Activated naive CD8-positive, alpha-beta T cell treated with anti-CD3 and anti-CD28 coated beads, Interleukin-2, amount 50 U/mL, for 16 hours (primary cell): Measurements from ENCODE around the gene SMPDL3B.

Source experiments
- DNase-seq: peaks from one replicate; pipeline ENCODE4 v3.0.0-alpha.2; 2020; ENCODE audit warnings: low read depth, low spot score

Gene SMPDL3B

DNA sequence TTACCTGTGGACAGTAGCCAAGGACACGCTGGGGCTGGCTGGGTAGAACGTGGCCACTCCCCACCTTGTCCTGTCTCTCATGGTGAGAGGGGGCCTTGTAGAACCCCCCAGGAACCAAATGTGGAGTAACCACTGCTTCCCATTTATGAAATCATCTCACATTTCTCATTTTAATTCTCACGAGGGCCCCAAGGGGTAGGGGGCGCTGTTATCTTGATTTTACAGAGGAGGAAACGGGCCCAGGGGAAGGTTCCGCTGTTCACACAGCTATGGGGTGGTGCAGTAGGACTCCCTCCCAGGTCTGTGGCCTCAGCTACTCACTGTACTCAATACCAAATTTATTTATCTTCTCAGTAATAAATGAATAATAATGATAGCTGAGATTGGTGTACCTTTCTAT is 5.5 kb downstream of the SMPDL3B start:
- peak; percentile 52 for DNase-seq

- DNase-seq: no peak
Measured at GRCh38 chr1:27940870-27941560, 6.2 kb downstream of the SMPDL3B start.

DNA sequence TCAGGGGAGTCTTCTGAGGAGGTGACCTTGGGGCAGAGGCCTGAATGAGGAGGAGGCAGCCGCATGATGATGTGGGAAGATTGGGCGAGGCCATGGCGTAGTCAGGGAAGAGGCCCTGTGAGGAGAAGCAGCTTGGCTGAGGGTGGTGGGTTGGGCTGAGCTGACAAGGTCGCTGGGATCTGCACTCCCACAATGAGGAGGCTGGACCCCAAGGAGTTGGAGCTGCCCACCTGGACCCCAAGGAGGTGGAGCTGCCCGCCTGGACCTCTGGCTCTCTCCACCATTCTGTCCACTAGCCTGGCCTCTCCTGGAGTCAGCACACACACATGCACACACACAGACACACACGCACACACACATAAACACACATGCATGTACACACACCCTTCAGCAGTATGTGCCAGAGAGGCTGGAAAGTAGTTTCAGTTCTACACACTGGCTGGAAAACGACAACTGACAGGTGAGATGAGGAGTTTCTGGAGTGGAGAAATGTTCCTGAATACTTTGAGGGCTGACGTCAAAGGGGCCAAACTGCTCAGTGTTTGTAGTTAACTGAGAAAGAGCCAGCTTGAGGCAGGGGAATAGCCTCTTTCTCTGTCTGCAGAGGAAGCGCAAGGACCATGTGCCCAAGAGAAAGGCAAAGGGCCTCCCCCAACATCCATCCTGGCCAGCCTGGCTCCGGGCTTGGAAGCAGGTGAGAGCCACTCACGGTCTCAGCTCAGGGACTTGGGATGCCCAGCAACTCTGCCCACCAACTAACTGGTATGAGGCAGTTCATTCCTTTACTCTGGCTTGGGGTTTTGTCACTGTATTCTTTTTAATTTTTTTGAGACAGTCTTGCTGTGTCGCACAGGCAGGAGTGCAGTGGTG is 7.1 kb downstream of the SMPDL3B start:
- DNase-seq: no peak

DNA sequence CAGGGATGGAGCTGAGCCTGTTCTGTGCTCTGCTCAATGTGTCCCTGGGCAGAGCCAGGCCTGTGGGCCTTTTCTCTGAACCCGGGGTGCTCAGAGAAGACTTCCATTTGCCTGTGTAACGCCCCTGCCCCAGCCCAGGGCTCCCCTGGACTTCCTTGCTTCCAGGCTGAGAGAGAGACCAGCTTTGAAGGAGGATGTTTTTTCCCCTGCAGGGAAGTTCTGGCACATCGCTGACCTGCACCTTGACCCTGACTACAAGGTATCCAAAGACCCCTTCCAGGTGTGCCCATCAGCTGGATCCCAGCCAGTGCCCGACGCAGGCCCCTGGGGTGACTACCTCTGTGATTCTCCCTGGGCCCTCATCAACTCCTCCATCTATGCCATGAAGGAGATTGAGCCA is 10.2 kb downstream of the SMPDL3B start:
- DNase-seq: no peak

DNA sequence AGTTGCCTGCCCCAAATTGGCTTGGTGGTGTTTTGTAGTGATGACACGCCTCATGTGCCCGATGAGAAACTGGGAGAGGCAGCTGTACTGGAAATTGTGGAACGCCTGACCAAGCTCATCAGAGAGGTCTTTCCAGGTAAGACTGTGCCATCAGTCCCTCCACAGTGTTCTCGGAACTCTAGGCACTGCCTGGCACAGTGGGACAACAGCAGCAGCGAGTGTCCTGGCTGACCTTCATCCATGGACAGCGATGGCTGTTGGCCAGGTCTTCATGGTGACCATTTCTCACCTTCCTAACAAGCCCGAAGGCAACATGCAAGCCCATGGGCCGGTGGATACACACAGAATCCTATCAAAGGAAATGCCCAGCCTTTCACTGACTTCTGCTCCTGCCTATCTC is 14.2 kb downstream of the SMPDL3B start:
- DNase-seq: no peak

DNA sequence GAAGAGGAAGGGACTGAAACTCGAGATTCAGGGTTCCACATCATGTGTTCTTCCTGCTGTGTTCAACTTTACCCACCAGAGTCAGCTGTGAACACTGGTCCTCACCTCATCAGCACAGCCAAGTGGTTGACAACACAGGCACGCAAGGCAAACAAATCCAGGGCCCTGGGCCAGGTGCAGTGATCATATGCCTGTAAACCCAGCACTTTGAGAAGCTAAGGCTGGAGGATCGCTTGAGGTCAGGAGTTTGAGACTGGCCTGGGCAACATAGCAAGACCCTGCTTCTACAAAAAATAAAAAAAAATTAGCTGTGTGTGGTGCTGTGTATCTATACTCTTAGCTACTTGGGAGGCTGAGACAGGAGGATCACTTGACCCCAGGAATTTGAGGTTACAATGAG is 16.6 kb downstream of the SMPDL3B start:
- DNase-seq: no peak

DNA sequence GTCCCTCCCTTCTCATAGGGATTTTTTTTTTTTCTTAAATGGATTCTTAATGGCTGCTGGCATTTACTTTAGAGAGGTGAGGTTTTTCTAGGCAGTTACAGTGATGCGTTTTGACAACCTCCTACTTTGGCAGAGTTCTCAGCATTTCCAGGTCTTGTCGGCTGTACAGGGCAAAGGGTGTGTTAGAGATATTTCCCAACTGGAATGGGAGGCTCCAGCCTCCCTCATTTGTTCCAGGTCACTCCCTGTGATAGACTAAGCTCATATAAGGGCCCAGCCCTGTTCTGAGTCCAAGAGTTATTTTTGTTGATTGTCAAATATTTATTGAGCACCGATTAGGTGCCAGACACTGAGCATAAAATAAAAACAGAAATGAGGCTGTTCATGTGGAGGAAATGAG is 17.3 kb downstream of the SMPDL3B start:
- no peak for DNase-seq

DNA sequence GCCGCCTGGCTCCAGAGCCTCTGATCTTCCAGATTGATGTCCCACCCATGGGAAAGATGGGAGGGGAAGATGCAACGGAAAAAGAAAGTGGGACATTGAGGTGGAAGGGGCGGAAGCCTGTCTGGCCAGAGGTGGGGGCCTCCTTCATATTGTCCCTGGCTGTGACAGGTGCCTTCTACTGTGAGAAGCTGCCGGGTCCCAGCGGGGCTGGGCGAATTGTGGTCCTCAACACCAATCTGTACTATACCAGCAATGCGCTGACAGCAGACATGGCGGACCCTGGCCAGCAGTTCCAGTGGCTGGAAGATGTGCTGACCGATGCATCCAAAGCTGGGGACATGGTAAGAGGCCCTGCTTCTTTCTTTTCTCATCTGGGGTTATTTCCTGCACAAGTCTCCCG is 19.4 kb downstream of the SMPDL3B start:
- no peak for DNase-seq

DNA sequence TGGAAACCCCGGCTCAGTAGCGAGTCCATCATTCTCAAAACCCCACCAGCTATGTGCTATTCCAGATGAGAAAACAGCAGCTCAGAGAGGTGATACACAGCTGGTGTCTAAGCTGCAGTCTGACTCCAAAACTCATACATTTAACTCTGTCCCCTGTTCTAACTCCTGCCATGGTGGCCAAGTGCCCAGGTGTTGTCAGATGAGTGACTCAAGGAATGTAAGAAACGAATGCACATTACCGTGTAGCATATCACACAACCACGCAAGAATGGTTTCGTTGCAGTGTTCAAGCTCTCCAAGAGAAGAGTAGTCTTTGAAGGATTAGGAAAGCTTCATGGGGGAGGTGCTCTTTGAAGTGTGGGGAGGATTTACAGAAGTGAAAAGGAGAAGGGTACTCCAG is 20.3 kb downstream of the SMPDL3B start:
- DNase-seq: no peak

DNA sequence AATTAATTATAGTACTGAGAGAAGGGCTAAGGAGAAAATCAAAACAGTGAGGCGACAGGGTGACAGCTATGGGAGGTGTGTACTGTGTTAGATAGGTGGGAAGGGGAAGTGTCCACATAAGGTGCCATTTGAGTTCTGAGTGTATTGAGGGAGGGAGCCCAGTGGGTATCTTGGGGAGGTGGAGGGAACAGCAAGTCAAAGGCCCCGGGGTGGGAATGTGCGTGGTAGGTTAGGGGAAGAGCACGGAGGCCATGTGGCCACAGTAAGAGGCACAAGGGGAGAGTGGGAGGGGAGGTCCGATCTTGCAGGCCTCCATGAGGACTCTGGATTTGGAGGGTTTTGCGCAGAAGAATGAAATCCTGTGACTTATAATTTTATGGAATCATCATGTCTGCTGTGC is 22.0 kb downstream of the SMPDL3B start:
- DNase-seq: no peak

DNA sequence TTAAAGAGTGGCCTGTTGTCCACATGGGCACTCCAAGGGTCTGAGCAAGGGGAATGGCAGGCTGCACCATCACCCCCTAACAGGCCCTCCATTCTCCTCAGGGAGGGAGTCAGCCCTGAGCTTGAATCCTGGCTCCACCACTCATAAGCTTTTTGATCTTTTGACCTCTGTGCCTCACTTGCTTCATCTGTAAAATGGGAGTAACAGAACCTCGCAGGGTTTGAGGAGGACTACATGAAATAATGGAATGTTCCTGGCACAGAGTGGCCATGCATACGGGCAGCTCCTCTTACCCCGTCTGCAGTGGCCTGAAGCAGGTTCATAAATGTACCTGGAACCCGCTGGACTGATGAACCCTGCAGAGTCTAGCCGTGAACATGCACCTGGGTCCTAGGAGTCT is 22.9 kb downstream of the SMPDL3B start:
- DNase-seq: no peak

DNA sequence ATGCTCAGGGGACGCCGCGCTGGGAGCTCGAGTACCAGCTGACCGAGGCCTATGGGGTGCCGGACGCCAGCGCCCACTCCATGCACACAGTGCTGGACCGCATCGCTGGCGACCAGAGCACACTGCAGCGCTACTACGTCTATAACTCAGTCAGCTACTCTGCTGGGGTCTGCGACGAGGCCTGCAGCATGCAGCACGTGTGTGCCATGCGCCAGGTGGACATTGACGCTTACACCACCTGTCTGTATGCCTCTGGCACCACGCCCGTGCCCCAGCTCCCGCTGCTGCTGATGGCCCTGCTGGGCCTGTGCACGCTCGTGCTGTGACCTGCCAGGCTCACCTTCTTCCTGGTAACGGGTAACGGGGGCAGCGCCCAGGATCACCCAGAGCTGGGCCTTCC is 23.7 kb downstream of the SMPDL3B start:
- DNase-seq: no peak

DNA sequence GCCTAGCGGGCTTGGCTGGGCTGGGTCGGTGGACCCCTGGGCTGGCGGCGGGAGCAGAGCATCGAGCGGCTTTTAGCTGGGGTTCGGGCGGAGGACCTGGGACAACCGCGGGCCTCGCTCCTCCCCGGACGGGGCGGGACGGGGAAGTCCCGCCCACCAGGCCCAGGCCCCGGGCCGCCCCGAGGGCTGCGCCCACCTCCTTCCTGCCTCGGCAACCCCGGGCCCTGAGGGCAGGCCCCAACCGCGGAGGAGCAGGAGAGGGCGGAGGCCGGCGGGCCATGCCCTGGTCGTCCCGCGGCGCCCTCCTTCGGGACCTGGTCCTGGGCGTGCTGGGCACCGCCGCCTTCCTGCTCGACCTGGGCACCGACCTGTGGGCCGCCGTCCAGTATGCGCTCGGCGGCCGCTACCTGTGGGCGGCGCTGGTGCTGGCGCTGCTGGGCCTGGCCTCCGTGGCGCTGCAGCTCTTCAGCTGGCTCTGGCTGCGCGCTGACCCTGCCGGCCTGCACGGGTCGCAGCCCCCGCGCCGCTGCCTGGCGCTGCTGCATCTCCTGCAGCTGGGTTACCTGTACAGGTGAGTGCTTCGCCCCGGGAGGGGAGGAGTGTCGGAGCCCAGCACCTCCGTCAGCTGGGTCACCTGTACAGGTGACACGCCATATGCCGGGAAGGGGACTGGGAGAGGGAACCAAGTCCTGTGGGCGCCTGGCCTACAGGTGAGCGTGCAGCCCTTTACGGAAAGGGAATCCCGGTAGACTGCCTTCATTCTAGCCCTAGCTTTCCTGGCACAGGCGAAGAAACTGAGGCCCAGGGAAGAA is 25.2 kb downstream of the SMPDL3B start, which contains the start of gene XKR8:
Gene XKR8 (plus strand): TSS at position 182 of the 812 bp plus-strand sequence. CDS start 97 bp downstream, at position 279.
- DNase-seq: peak; percentile 61

DNA sequence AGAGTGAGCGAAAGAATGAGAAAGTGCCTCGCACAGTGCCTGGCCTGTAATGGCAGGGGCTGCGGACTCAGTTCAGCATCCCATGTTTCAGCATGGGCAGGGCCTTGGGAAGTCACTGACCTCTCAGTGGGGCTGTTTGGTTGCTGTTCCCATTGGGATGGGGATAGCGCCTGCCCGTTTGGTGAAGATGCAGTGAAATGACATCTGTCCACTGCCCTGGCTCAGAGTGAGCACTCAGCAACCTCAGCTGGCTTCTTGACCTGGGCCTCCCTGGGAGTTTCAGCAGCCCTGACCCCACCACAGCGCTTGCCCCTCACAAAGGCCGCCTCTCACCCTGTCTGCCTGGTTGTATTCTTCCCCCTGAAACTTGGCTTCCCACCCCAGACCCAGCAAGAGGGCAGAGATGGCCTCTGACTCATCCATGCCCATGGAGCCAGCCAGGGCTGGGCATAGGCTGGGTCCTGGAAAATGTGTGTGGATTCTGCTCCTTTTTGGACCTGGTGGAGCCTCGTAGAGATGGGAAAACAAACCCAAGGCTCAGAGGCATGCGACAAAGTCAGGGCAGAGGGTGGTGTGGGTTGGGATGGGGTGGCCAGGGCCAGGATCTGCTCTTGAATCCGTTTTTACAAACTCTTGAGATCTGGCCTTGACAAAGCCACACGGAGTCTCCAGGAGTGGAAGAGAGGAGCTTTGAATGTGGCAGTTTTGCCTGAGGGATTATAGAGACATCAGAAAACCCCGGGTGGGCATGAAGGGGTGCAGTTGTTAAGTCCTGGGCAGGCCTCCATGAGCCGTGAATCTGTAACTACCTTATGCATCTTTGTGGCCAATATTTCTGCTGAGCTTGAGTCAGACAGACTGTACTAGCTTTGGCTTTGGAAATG is 26.2 kb downstream of the SMPDL3B start:
- DNase-seq: no peak

- no peak for DNase-seq
Measured at GRCh38 chr1:27961646-27962221, 26.9 kb downstream of the SMPDL3B start.

DNA sequence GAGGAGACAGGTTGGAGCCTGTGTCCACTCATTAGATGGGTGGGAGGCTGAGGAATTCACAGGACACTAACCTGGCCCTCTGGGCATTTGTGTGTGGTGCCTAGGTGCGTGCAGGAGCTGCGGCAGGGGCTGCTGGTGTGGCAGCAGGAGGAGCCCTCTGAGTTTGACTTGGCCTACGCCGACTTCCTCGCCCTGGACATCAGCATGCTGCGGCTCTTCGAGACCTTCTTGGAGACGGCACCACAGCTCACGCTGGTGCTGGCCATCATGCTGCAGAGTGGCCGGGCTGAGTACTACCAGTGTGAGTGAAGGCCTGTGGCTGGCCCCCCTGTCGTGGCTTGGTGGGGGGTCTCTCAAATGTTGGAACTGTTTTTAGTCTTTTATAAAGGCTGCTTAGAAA is 28.6 kb downstream of the SMPDL3B start:
- DNase-seq: no peak

DNA sequence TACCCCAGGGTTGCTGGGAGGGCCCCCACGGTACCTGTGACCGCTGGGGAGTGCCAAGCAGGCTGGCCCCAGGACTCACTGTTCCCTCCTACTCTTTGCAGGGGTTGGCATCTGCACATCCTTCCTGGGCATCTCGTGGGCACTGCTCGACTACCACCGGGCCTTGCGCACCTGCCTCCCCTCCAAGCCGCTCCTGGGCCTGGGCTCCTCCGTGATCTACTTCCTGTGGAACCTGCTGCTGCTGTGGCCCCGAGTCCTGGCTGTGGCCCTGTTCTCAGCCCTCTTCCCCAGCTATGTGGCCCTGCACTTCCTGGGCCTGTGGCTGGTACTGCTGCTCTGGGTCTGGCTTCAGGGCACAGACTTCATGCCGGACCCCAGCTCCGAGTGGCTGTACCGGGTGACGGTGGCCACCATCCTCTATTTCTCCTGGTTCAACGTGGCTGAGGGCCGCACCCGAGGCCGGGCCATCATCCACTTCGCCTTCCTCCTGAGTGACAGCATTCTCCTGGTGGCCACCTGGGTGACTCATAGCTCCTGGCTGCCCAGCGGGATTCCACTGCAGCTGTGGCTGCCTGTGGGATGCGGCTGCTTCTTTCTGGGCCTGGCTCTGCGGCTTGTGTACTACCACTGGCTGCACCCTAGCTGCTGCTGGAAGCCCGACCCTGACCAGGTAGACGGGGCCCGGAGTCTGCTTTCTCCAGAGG is 31.8 kb downstream of the SMPDL3B start:
- no peak for DNase-seq

- DNase-seq: no peak
Measured at GRCh38 chr1:27967106-27967883, 32.5 kb downstream of the SMPDL3B start.

- DNase-seq: no peak
Measured at GRCh38 chr1:27967884-27968466, 33.2 kb downstream of the SMPDL3B start.
